NCI-H526 treated with DMSO at 0.1 percent for 48 hours (cell line): Measurements from ENCODE around the gene CUEDC1.

Experiments
- DNase-seq: peaks from one replicate; lab custom pipeline; 2025; lab: John Stamatoyannopoulos, UW

The CUEDC1 gene

DNA sequence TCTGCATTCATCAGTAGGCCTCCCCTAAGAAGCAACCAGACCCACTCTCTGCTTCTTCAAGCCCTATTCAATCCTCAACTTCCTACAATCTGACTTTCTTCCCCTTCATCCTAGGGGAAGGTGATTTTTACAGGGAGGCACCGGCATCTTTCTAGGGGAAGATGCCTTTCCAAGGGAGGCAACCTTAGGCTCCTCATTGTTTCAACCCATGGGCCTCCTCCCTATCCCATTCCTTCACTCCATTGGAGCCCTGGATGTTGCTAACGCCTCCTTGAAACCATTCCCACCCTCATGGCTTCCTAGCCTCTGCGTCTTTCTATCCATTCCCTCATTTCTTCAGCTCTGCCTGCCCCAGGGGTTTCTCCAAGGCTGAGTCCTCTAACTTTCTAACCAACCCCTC is 2.7 kb upstream of the CUEDC1 start:
- no peak for DNase-seq

DNA sequence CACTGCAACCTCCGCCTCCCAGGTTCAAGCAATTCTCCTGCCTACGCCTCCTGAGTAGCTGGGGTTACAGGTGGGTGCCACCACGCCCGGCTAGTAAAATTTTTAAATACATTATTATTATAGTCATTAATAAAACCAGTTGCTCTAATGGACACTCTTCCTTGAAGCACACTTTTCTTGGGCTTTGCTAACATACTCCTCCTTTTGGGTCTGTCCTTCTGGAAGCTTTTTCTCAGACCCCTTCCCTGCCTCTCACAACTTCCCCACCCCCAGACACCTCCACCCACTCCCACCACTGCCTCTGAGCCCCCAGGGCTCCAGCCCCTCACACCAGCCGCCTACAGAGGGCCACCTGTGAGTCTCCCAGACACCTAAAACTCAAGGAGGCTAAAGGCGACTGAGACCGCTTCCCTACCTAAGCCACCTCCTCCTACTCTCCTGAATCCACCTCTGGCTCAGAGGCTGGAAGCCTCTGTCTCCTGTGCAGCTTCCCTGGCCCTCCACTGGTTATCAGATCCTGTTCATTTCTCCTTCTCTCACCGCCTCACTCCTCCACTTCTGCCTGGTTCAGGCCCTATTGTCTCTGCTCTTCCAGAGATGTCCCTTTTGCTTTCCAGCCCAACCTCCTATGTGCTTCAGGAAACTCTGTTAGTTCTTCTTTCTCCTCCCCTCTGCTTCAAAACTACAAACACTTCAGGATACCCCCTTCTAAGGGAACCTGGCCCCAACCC is 2.1 kb upstream of the CUEDC1 start:
- no peak for DNase-seq

DNA sequence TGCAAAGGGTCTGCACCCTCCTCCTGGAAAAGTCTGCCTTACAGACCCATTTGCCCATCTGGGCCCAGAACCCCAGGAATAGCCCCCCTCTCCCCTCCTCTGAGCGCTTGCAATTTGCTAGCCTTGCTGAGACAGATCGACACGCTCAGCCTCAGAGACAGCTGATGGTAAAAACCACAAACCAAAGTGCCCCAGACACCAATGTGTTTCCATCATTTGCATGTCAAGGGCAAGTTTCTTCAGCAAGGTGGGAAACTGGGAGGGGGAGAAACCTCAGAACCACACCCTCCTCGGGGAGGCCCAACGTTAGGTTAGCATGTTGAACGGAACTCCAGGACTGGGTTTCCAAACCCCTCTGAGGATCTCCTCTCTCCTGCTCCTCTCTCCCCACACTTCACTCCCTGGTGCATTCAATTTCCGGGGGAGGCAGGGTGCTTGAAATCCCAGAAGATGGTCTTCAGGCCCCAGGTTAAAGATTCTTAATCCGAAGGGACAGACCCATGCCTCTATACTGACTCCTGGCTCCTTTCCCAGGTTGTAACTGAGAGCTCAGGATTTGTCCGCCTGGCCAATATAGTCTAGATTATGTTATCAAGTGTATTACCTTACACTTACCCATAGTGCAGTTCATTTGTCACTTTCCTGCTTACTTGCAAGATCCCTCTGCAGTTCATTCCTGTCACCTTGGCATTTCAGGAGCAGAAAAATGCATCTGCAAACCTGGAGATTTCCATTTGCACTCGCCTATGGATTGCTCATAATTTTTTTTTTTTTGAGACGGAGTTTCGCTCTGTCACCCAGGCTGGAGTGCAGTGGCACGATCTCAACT is 1.3 kb upstream of the CUEDC1 start:
- DNase-seq = peak; percentile 67

DNA sequence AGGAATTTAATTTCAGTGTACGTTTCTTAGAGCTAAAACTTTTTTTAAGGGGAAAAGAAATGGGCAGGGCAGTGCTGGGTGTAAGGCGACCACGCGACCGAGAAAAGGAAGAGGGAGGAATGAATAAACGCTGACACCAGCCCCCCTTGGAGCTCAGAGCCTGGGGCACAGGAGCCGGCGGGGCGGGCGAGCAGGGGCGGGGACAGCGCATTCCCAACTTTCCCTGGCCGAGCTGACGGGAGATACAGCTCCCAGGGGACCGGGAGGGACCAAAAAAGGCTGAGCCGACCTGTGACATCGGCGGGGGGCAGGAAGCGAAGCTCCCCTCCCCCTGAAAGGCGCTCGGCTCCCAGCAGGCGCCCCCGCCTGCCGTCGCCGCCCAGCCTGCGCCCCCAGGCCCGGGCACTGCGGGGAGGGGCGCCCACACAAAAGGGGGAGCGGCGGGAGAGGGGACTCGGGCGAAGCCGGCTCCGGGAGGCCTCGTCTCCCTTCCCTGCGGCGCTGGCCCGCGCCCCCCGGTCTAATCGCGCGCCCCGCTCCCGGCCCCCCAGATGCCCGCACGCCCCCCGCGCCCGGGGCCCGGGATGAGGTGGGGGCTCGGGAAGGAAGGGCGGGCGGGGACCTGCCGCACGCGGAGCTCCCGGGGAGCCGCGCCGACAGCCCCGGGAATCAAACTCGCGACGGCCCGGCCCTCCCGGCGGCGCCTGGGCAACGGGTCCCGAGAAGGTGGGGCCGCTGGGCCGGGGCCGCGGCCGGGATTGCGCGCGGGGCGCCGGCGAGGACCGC is 622 bp downstream of the CUEDC1 start:
- DNase-seq = peak; percentile 70

DNA sequence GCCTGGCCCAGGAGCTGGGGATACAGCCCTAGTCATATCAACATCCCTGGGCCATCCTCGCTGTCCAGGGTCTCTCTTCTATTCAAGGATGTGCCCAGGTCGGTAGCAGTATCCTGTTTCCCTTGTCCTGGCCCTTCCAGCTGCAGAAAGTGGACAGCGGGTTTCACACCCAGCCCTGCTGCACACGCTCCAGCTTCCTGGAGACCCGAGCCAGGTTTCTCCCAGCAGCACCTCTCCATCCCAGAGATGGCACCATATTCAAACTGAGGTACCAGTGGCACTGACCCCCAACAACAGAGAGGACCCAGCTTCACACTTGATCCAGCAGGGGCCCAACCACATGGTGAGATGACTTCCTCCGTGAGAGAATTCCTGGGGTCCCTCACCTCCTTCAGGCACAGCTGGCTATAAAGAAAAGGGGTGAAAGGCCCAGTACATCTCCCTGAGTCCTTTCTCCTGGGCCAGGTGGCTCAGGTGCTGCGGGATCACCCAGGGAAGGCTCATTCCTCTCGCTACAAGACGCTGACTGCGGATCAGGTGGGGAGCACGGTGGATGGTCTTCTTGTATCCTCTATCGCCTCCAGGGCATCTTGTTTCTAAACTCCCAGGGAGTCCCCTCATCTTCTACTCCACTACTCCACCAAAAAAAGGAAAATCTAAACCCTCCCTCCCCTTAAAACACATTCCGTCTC is 1.4 kb downstream of the CUEDC1 start:
- DNase-seq = no peak

DNA sequence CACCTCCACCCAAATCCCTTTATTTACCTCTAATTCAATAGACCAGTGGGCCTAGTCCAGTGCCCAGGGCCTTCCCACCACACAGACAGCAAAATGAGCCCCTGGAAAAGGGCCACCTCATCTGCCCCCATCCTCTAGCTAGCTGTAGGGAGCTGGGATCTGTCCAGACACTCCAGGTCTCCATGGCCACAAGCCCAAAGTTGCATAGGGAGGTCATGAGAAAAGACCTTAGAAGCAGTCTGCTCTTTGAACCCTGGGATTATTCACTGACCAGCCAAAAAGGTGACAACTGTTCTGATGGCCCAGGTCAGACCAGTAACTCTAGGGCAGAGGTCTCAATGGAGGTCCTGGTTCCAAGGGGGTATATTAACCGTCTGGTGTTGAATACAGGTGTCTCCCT is 2.0 kb downstream of the CUEDC1 start:
- DNase-seq = no peak

DNA sequence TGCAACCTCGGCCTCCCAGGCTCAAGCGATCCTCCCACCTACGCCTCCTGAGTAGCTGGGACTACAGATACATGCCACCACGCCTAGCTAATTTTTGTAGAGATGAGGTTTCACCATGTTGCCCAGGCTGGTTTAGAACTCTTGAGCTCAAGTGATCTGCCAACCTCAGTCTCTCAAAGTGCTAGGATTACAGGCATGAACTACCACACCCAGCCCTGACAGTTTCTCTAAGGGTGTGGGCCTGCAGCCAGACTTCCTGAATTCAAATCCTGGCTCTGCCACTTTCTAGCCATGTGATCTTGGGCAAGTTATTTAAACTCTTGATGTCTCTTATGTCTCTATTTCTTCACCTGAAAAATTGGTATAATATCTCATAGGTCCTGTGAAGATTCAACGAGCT is 5.6 kb downstream of the CUEDC1 start:
- no peak for DNase-seq

DNA sequence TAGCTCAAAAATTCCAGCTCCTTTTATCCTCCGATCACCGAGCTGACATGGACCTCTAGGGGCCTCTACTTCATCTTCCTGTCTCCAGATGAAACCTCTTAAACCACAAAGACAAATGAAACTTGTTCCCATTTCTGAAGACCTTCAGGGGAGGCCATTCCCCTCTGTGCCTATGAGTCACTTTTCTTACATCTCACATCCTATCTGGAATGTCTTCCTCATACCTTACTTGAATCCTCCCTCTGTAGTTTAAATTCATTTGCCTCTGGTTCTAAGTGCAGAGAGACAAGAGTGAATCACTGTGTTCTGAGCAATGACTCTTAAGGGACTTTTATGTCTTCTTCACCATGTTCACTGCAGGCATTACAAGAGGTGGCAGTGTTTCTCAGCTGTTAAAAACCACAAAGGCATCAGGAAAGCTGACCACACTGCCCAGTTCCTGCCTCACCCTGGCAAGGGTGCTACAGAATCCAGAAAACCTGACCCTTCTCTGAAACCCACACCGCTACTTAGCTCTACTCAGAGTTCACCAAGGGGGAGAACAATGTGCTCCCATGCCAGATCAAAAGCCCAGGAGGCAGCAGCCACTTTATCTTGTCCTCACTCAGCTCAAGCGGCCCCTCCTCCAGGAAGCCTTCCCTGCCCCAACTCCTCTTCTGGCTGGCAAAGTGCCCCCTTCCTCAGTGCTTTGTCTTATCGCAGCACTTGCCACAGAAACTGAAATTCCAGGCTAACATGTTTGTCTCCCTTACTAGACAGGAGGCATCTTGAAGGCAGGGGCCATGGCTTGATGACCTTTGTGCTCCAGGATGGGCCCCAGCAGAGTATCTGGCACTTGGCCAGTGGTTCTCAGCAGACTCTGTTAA is 6.4 kb downstream of the CUEDC1 start:
- DNase-seq = no peak

DNA sequence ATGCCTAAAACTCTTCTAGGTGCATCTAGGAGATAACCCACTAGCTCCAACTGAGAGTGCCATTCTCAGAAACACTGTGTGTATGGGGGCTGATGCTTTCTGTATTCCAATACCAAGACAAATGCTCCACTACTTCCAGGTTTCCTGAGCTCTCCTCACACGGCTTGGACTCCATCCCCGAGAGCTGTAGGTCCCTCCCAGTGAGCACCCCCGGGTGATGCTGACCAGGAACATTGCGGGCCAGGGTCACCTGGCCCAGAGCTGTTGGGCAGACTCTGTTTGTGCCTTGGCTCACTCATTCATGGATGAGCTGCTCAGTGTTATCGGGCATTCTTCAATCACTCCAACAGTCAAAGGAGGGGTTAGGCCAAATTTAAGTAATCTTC is 7.0 kb downstream of the CUEDC1 start:
- DNase-seq = no peak

DNA sequence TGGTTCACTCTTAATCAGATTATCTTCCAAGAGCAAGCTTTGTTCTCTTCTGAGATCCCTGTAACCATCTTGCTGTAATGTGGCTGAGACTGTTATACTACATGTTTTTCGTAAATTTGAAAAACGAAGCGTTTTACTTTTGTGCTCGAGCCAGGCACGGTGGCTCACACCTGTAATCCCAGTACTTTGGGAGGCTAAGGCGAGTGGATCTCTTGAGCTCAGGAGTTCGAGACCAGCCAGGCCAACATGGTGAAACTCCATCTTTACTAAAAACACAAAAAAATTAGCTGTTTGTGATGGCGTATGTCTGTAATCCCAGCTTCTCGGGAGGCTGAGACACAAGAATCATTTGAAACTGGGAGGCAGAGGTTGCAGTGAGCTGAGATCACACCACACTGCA is 7.8 kb downstream of the CUEDC1 start:
- DNase-seq = no peak

DNA sequence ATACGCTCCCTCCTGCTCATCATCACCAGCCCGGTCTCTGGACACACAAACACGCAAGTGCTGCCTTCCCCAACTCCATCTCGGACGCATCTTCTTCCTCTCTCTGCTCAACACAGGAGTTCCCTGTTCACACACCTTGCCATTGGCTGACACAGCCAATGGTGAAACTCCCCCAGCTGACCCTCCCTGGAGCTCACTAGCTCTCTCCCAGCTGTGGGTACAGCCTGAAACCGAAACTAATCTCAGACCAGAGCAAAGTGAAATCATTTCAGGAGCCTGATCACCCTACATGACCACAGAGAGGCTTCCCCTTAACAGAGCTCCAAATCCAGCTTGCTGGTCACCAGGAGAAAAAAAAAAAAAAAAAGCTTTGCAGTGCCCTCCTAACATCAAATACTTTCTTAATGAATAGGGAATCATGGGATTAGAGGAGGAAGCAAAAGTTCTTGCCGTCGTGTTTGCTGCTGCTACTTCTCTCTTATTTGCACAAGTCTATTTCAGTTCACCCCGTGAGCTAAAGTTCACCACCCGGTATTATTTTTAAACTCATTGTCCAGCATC is 8.3 kb downstream of the CUEDC1 start:
- peak; percentile 61 for DNase-seq

DNA sequence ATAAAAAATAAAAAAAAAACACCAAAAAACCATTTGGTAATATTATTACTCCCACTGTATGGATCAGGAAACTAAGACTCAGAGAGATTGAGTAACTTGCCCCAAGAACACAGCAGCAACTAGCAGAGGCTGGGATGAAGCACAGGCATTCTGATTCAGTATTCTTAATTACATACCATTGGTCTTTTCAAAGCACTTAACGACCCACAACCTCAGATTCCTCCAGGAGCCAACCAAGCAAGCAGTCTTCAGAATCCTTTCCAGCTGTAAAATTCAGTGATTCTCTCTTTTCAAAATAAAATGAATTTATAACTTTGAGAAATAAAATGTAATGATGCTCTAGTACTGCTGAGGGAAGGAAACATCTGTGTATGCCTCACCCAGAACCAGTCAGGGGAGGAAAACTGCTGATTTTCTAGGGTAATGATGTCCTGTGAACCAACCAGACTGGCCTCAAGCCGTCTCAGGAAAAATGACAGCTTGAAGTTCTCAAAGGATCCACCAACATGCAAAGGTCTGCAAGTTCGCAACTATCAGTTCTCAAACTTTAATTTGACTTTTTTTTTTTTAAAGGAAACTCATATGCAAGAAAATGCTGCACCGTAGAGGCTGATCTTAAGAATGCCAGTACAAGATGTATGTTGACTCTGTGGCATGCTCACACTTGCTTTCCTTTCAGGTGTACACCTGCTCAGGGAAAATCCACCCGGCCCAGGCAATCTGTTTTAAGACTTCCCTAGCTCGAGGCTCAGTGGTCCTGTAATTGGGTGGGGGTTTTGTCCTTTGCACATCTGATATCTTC is 9.0 kb downstream of the CUEDC1 start:
- DNase-seq = peak; percentile 57

DNA sequence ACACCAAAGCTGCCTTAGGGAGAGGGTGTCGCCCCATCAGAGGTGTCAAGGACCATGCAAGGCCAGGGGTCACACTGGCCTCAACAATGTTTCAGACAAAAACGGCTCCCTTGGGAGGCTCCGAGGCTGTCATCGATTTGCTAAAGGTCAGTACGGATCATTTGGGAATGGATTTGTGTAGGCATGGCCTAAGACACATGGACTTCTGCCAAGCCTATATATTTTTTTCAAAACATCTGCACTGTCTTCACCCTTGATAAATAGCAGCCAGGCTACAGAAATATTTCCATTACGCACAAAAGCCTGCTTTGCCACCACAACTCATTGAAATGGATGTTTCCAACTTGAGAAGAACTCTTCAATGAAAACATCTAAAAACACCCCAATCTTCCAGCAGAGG is 10.3 kb downstream of the CUEDC1 start:
- DNase-seq = no peak

DNA sequence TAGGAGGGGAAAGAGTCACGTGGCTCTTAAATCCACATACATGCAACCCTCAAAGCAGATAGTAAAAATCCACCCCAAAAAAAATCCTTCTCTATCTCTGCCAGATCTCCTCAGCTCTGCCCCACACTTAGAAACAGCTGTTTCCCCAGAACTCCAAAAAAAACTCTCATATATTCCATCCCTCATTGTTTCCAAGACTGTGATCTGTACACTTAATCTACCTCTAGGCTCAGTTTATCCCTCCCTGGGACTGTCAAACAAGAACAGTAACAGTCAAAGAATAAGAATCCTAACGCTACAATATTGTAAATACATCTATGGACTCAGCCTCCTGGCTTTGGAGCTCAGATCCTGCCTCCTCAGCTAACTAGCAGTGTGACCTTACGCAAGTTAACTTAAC is 11.6 kb downstream of the CUEDC1 start:
- DNase-seq = no peak

DNA sequence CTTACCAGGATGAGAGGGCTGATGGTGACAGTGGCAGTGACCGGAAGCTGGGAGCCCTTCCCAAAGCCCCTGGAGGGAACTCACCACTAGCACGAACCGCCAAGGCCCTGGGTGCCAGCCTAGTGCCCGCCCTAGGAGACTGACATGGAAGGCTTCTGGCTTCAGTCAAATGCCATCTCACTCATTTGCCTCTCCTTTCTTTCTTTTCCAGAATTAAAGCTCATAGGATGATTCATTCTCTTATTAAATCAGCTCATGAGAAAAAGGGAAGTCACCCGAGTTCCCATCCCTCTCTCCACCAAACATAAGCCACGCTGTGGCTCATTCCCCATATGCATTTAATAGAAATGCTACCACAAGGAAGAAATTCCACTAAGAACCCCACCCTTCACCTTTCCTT is 12.1 kb downstream of the CUEDC1 start:
- no peak for DNase-seq

DNA sequence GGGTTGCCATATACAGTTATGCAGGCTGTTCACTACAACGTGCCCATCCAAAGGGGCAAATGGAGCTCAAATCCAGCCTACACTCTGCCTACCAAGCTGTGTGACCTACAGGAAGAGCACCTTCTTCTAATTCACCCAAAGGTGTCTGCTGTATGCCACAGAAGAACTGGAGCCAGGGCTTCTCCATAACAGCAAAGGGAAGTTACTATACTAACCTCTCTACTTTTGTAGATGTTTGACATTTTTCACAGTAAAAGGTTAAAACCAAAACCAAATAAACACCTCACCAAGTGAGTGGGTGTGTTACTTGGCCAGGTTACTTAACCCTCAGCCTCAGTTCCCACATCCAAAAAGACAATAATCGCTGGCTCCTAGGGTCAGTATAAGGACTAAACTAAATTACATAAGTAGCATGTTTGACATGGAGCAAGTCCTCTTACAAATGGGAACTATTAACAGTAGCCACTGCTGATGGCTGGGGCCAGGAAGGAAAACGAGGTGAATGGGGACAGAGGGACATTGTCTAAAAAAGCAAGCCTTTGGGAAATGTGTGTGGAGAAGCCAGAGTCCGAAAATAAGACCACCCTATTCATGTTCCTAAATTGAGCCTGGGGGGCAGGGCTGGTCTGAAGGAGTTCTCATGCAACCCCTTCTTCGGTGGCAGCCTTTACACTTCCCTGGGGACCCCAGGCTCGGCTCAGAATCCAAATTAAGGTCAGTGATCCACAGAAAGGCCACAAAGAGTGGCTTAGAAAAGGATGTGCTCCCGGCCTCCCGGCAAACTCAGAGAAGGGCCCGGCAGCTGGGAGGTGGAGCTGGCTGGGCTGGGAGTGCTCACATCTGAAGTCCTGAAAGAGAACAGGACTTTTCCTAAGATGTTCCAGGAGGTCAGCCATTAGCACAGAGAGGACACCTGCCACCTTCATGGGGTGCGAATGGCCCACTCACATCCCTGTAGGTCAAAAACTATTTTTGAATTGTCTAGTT is 13.5 kb downstream of the CUEDC1 start:
- no peak for DNase-seq

DNA sequence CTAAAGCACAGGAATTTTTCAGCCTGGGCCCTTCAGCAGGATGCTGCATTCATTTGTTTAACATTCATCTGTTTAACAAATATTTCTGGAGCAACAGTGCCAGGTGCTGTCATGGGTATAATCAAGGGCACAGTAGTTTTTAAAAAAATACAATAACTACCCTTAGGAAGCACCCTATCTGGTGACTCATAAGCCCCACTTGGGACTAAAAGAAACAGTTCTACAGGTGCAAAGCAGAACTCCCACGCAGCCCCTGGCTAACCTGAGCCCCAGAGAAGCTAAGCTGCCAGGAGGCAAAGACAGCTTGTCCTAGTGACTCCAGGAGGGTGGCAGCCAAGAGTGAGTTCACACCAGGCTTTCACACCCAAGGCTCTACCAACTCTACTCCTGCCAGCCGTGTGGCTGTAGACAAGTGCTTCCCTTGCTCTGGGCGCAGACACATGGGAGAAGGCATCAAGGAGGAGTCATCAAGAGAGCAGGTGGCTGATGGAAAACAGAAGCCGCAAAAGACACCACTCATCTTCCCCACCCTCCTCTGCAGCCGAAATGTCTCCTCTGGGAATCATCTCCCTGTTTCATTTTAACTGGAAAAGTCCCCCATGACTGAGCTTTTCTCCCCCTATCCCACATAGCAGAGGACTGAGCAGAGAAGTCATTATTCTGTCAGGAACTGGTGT is 14.4 kb downstream of the CUEDC1 start:
- peak; percentile 98 for DNase-seq

DNA sequence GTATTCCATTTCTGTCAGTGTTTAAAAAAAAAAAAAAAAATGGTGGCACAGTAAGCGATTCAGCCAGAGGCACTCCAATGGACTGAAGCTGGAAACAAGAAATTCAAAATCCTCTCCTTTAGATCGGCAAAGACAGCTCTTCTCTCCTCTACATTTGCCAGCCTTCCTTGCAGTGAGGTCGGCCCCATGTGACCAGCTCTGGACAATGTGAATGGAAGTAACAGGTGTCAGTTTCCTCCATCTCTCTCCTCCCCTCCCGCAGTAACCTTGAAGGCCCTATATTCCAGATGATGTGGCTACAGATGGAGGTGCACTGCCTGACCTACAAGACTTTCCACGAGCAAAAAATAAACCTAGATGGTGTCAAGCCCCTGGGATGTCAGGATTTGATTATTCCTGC is 15.0 kb downstream of the CUEDC1 start:
- DNase-seq = peak; percentile 98
